Testis (tissue), 3 donors: ENCODE data around the gene CD80. TPM values are rescaled to one million over a fixed set of nuclear protein-coding genes. Genes with fewer than 3 reads are reported as not detected.

Experiments used
- DNase-seq: peaks from one replicate; pipeline ENCODE4 v3.0.0-alpha.2; 2019
- H3K27ac ChIP-seq, 2 donors: fragments of 200-600 bp; sonication (generic); one replicate each; pipeline ENCODE4 v1.5.1; 2019
- H3K27me3 ChIP-seq: fragments of 200-600 bp; sonication (generic); one replicate; pipeline ENCODE4 v1.5.1; 2019
- H3K36me3 ChIP-seq: fragments of 200-600 bp; sonication (generic); one replicate; pipeline ENCODE4 v1.5.1; 2017; ENCODE audit warnings: low read depth; ENCODE audit errors: missing control alignments
- H3K4me1 ChIP-seq: fragments of 200-600 bp; sonication (generic); one replicate; pipeline ENCODE4 v1.5.1; 2019
- H3K4me3 ChIP-seq, 2 donors: fragments of 200-600 bp; sonication (generic); one replicate each; pipeline ENCODE4 v1.5.1; 2017 to 2019
- H3K9me3 ChIP-seq: fragments of 200-600 bp; sonication (generic); one replicate; pipeline ENCODE4 v1.5.1; 2017
- POLR2A ChIP-seq: fragments of 450-650 bp; IDR thresholded peaks from one replicate; pipeline ENCODE4 v1.6.1; 2017; ENCODE audit warnings: antibody characterized with exemption, mild to moderate bottlenecking, moderate library complexity
- WGBS, 2 donors: methylation state at CpG; one replicate each; pipeline ENCODE4 v1.1.5; 2018; 5-methylcytosine and 5-hydroxymethylcytosine counted together
- intact Hi-C: fragments of 100-400 bp; cut with DNase I; formaldehyde crosslinking; loops from one replicate; pipeline ENCODE4 v1.15.1; 2023; ENCODE audit warnings: low total_unique reads
- polyA plus RNA-seq: library from polyadenylated mRNA; stranded (reverse); fragments of 350-450 nt; fragmentation: Illumina TruSeq; extraction: RNeasy Lipid Tissue Mini Kit (QIAGEN cat#74804); gene quantifications from one replicate; pipeline ENCODE4 v1.2.3, GENCODE V29; 2014; ENCODE audit warnings: low read depth, low replicate concordance; ENCODE audit not compliant: insufficient read depth
- total RNA-seq, 2 donors: library from RNA; depleted of rRNA; stranded (reverse); fragments of >200 nt; gene quantifications; one replicate each; pipeline ENCODE4 v1.2.3, GENCODE V29; 2016
- TF ChIP-seq, protein P1 (sequence below), 3 experiments: fragments of 450-650 bp in 2 of 3; fragments of 200-600 bp in 1 of 3; sonication (generic) in 1 of 3; IDR thresholded peaks; one replicate each; pipeline ENCODE4 v1.5.1; 2016 to 2019; ENCODE audit warnings: antibody characterized with exemption in 3 of 3, mild to moderate bottlenecking in 2 of 3, moderate library complexity in 1 of 3

CD80 gene
- total and polyA plus RNA-seq, 3 donors from 2014 or later, result 0.42 to 2.0 (median 0.74) TPM

DNA sequence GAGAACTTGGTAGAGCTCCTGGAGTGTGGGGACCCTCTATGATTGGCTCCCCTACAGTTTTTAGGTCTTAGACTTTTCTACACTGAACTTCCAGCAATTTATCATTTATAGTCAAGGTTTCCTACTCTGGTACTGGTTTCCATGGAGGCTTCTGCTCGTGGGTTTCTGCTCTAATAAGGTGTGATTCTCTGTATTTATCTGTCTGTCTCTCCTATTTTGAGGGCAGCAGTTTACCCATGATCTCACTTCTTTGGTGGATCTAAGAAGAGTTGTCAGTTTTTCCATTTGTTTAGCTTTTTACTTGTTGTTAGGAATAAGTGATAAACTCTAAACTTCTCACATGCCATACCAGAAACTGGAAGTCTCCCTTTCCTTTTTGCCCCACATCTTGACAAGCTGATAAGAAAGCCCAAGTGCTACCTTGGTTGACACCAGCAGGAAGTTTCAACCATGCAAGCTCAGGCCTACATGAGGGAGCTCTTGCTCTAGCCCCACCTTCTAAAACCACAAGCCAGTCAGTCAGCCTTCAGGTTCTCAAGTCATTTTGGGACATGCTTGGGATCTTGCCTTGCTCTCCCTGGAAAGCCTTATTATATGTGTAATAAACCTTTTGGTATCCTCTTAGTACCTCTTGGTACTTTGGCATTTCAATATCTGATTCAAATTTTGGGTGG is 51.1 kb downstream of the CD80 start:
- DNase-seq, result no peak
- TF ChIP-seq, protein P1, sequence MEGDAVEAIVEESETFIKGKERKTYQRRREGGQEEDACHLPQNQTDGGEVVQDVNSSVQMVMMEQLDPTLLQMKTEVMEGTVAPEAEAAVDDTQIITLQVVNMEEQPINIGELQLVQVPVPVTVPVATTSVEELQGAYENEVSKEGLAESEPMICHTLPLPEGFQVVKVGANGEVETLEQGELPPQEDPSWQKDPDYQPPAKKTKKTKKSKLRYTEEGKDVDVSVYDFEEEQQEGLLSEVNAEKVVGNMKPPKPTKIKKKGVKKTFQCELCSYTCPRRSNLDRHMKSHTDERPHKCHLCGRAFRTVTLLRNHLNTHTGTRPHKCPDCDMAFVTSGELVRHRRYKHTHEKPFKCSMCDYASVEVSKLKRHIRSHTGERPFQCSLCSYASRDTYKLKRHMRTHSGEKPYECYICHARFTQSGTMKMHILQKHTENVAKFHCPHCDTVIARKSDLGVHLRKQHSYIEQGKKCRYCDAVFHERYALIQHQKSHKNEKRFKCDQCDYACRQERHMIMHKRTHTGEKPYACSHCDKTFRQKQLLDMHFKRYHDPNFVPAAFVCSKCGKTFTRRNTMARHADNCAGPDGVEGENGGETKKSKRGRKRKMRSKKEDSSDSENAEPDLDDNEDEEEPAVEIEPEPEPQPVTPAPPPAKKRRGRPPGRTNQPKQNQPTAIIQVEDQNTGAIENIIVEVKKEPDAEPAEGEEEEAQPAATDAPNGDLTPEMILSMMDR (IDR thresholded peaks at IDR 0.05), result no peak
- TF ChIP-seq POLR2A, result no peak
- no peaks in the 10 kb centered on the region for H3K36me3 ChIP-seq
- intact Hi-C loops, result no loop called here
- 39 to 71% methylated on average over 1 of the region's 1 CpG for WGBS, 2 donors
- H3K4me3 ChIP-seq, result no peak overlapping the region
- H3K27ac ChIP-seq, result peak overlapping the region in 1 of 2 donors; percentile 33
- H3K27me3 ChIP-seq, result no peaks in the 10 kb centered on the region
- no peaks in the 10 kb centered on the region for H3K9me3 ChIP-seq
- H3K4me1 ChIP-seq, result no peaks in the 10 kb centered on the region

DNA sequence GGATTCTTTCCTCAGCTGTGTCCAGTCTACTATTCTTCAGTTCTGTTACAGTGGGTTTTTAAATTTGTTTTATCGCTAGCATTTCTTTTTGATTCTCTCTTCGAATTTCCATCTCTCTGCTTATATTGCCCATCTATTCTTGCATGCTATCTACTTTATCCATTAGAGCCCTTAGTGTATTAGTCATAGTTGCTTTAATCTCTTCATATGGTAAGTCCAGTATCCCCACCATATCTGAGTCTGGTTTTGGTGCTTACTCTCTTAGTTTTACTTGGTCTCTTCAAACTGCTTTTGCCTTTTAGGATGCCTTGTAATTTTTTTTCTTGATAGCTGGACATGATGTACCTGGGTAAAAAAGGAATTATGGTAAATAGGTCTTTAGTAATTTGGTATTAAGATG is 52.0 kb downstream of the CD80 start:
- no peak for DNase-seq
- Histone ChIP-seq H3K9me3 (no peaks in the 10 kb centered on the region), H3K27me3 (no peaks in the 10 kb centered on the region), H3K27ac (no peak overlapping the region), H3K36me3 (no peaks in the 10 kb centered on the region), H3K4me3 (no peak overlapping the region), H3K4me1 (no peaks in the 10 kb centered on the region)
- intact Hi-C loops, result no loop called here
- 95% methylated on average over 2 of the region's 2 CpGs for WGBS, 2 donors
- TF ChIP-seq POLR2A, result no peak
- TF ChIP-seq, protein P1 (IDR thresholded peaks at IDR 0.05), result no peak

DNA sequence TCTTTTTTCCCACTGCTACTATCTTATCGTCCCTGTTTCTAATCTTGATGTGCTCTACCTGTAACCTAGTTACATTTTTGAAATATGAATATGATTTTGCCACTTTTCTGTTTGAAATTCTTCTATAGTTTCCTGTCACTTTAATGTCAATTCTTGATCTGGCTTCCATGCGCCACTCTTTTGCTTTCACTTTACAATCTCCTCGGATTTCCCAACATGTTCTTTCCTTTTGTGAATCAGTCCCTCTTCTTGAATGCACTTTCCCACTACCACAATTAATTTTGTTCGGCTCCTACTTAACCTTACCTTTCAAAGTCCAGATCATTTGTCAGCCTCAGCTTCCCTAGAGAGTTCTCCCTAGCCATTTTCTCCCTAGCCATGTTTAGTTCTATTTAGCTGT is 52.8 kb downstream of the CD80 start:
- H3K4me3 ChIP-seq, result no peak overlapping the region
- no peaks in the 10 kb centered on the region for H3K4me1 ChIP-seq
- TF ChIP-seq POLR2A, result no peak
- TF ChIP-seq, protein P1 (IDR thresholded peaks at IDR 0.05), result no peak
- intact Hi-C loops, result no loop called here
- no peaks in the 10 kb centered on the region for H3K27me3 ChIP-seq
- no peak overlapping the region for H3K27ac ChIP-seq
- WGBS, 2 donors, result 81 to 82% methylated on average over 4 of the region's 4 CpGs
- H3K9me3 ChIP-seq, result no peaks in the 10 kb centered on the region
- DNase-seq, result no peak
- H3K36me3 ChIP-seq, result no peaks in the 10 kb centered on the region

DNA sequence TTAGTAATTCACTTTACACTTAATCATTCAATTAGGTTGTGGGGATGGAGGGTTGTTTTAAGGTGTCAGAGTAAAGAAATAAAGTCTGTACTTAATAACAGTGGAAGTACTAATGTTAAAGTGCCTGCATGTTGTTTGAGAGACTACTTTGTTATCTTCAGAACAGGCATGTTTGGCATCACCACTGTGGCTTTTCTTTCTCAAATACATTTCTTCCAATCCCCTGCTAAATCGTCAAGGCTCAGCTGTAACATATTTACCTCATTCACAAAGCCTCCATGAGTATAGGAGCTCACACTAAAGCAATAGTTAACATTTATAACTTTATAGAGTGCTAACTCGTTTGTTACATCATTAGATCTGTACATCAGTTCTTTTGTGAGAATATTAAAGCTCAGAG is 58.5 kb downstream of the CD80 start:
- H3K36me3 ChIP-seq, result no peaks in the 10 kb centered on the region
- no peaks in the 10 kb centered on the region for H3K9me3 ChIP-seq
- TF ChIP-seq, protein P1 (IDR thresholded peaks at IDR 0.05), result no peak
- TF ChIP-seq POLR2A, result no peak
- intact Hi-C loops, result no loop called here
- DNase-seq, result no peak
- no peak overlapping the region for H3K27ac ChIP-seq
- H3K4me3 ChIP-seq, result no peak overlapping the region
- WGBS, 2 donors, result 32 to 44% methylated on average over 2 of the region's 2 CpGs
- no peaks in the 10 kb centered on the region for H3K27me3 ChIP-seq
- H3K4me1 ChIP-seq, result peaks cover 15% of the 10 kb centered on the region

DNA sequence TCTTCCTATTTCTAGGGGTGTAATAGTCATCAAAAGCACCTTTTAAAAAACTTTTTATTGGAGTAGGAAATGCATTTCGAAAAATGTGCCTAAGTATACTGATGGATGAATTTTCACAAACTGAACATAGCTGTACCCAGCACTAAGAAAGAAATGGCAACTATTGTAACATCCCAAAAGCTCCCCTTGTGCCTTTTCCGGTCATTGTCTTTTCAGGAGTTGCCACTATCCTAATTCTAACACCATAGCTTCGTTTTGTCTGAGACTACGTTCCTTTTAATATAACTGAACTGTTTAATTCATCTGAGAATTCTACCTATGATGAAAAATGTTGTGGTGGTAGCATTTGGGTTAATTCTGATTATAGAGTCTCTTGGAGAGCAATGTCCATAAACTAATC is 59.1 kb downstream of the CD80 start:
- no peaks in the 10 kb centered on the region for H3K9me3 ChIP-seq
- DNase-seq, result no peak
- 51 to 57% methylated on average over 4 of the region's 4 CpGs for WGBS, 2 donors
- H3K4me1 ChIP-seq, result peaks cover 15% of the 10 kb centered on the region
- H3K4me3 ChIP-seq, result no peak overlapping the region
- intact Hi-C loops, result no loop called here
- no peak overlapping the region for H3K27ac ChIP-seq
- H3K36me3 ChIP-seq, result no peaks in the 10 kb centered on the region
- TF ChIP-seq, protein P1 (IDR thresholded peaks at IDR 0.05), result no peak
- no peak for TF ChIP-seq POLR2A
- H3K27me3 ChIP-seq, result no peaks in the 10 kb centered on the region
